ENCODE results near the gene HAUS8.
"Not testable (repeated sequence)": the region's sequence is repeated elsewhere in the genome, so short reads cannot be mapped to it uniquely, and the experiment has no call there.

The HAUS8 gene

DNA sequence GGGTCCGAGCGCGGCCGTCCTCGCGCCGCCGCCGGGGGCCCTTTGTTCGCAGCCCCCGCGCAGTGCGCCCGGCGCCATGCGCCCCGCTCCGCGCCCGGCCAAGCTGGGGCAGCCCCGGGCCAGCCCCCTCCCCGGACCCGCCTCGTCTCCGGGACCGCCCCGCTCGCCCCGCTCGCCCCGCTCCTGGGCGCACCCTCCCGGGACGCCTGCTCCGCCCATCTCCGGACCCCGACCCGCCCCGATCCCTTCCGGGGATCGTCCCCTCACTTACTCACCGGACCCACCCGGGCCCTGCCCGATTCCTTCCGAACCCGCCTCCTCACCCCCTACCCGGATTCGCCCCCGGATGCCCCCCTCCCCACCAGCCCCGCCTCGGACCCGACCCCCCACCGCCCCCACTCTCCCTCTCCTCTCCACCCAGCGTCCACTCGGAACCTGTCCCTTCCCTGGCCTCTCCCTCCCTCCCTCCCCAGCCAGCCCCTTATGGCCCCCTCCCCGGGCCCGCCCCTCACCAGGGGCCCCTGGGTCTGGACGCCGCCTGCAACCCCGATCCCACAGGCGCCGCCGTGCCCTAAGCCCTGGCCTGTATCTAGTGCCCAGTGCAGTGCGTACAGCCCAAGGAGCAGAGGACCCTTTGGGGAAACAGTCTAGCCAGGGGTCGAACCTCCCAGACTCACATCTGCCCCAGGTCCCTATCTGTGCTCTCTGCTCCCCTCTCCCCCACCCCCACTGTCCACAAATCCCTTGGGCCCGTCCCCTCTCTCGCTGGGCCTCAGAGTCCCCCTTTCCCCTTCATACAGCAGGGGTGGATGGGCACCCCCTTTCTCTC, 48.3 kb downstream of the HAUS8 start, which contains the start of gene CPAMD8:
Gene CPAMD8 (minus strand): TSS at position 105 of the 829 bp plus-strand sequence. CDS start 168 bp downstream, outside the sequence.
- DNase-seq: no peak

DNA sequence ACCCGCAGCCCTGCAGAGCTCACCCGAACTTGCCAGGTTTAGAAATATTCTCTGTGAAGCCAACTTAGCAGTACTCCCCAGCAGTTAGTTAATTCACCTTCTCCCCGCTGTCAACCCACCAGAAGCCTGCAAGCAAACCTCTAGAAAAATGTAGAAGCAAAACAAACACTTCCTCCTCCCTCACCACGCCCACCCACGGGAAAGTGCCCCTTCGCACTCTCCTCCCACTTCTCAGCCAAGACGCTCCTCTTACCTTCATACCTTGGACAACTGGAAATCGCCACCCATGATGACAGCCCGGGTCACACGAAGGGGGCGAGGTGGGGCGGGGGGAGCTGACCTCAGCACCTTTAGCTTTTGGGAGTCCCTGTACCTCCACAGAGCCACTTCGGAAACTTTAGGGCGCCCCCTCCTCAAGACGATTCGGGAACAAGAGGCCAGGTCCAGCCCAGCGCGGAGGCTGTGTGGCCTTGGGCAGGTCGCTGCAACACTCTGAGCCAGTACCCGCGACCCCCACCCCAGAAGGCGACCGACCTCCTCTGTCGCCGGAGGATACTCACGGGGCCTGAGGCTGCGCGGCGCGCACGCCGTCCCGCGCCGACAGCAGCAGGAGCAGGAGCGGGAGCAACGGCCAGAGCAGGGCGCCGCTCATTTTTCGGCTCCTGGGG, 49.1 kb downstream of the HAUS8 start:
- no peak for DNase-seq

DNA sequence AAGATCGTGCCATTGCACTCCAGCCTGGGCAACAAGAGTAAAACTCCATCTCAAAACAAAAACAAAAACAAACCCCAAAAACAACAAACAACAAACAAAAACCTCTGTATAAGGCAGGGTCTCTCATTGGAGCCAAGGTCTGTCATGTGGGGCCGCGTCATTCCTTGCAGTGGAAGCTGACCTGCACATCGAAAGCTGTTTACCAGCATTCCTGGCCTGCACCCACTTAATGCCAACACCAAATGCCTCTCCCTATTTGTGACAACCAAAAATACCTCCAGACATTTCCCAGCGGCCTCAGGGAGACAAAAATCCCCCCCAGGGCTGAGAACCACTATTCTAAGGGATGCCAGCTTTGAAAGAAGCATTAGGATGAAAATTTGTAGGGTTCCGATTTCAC, 49.9 kb downstream of the HAUS8 start:
- DNase-seq: no peak

DNA sequence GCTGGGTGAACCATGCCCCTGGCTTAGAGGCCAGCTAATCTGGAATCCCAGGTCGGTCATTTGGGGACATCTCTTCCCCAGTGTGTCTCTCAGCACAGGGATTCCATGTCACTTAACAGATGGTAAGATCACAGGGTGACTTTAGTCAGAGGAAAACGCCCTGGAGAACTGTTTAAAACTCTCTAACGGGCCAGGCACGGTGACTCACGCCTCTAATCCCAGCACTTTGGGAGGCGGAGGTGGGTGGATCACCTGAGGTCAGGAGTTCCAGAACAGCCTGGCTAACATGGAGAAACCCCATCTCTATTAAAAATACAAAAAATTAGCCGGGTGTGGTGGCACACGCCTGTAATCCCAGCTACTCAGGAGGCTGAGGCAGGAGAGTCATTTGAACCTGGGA, 50.3 kb downstream of the HAUS8 start:
- DNase-seq: not testable (repeated sequence)

DNA sequence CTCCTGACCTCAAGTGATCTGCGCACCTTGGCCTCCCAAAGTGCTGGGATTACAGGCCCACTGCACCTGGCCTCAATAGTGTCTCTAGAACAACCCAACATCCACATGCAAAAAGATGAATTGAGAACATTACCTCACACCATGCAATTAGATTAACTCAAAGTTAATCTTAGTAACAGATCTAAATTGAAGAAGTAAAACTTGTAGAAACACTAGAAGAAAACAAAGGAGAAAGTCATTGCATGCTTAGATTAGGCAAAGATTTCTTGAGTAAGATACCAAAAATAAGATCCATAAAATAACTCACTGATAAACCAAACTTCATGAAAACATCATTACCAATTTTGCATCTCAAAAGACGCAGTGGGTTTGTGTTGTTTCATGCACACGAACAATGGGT, 51.4 kb downstream of the HAUS8 start:
- DNase-seq: no peak

DNA sequence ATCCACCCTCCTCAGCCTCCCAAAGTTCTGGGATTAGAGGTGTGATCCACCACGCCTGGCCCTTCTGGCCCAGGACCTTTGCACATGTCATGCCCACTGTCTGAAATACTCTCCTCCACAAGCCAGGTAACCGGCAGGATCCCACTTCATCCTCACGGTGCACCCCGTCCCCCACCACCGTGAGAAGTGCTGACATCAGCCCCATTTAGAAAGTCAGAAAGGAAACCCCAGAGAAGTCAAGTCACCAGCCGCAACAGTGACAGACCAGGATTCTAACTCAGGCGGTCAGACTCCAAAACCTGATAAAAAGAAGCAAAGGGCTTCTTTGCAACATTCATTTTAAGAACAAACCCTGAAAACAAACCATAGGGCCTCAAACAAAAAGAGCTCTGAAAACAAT, 52.5 kb downstream of the HAUS8 start:
- DNase-seq: no peak

DNA sequence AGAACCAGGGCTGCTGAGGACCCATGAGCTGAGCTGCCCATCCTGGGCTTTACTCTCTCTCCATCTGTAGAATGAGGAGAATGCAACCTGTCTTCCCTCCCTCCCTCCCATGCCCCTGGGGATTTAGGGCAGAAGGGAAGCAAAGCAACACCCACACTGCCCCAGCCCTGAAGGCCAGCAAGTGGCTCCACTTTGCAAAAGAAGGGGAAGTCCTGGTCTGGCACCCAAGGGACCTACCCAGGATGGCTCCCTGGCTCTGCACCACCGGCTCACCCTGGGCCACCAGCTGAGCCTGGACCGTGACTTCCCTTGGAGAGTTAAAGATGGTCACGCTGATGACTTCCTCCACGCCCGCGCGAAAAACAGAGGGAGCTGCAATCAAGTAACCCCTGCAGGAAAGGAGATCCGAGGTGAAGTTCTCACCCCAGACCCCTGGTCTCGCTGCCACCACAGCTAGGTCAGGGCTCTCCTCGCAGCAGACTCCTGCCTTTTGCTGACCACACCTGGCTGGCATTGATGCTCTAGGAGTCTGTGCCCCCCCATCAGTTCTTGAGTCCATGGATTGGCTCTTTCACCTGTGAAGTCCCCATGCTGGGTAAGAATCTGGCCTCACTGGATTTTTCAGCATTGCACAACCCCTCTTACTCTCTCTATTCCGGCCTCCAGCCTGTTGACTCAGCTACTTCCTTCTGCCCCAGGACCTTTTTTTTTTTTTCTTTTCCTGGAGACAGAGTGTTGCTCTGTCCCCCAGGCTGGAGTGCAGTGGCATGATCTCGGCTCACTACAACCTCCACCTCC, 53.3 kb downstream of the HAUS8 start:
- no peak for DNase-seq

DNA sequence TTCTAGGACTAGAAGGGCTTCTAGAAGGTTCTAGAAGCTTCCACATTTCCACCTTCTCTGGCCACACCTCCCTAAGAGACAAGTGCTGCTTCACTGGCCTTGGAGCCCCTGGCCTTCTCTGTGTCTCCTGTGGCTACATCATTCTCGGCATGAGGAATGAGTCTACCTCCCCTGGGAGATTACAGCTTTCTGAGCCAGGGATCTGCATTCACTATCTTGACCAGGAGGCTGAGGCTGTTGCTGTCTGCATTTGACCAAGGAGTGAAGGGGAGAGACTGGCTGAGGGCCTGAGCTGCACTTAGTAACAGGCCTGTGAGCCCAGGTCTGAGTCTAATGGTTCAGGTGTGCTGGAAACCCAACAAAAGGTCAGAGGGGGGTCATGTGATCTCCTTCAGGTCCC, 53.9 kb downstream of the HAUS8 start:
- DNase-seq: no peak

DNA sequence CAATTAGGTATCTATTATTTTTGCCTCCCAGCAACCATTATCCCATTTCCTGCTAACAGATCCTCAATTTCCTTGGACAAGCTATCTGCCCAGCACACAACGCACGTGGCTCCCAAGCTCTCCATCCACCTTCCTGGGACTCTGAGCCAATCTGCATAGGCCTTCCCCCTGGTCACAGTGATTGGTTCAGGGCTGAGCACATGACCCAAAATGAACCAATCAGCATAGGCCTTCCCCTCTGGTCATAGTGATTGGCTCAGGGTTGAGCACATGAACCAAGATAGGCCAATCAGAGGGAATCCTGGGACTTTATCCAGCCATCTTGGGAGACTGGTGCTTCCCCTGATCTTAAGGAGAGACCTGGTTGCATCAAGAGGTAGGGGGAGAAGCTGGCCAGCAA, 54.4 kb downstream of the HAUS8 start:
- DNase-seq: no peak

DNA sequence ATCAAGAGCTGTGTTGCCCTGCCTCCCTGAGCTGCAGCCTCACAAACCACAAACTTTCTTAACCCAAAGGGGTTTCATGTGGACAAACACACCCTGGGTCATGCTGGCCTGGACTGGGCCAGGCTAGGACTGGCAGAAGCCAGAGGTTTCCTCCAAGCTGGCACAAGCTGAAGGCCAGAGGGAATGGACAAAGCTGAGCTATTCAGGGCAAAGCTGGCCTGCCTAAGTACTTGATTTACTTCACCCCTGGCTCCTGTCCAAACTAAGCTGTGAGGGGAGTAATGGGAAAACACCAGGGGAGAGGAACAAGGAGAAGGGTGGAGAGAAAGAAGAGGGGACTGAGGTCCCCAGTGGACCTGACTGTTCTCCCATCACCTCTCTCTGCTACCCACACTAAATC, 54.9 kb downstream of the HAUS8 start:
- no peak for DNase-seq

DNA sequence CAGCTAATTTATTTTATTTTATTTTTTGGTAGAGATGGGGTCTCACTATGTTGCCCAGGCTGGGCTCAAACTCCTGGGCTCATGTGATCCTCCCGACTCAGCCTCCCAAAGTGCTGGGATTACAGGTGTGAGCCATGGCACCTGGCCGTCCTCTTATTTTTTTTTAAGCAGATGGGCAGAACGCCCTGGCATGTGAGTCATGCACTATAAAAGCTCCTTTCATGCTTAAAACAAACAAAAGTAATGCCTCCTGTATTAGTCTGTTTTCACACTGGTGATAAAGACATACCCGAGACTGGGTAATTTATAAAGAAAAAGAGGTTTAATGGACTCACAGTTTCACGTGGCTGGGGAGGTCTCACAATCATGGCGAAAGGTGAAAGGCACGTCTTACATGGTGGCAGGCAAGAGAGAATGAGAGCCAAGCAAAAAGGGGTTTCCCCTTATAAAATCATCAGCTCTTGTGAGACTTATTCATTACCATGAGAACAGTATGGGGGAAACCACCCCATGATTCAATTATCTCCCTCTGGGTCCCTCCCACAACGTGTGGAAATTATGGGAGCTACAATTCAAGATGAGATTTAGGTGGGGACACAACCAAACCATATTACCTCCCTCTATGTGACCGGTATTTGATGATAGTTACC, 60.9 kb downstream of the HAUS8 start:
- not testable (repeated sequence) for DNase-seq

DNA sequence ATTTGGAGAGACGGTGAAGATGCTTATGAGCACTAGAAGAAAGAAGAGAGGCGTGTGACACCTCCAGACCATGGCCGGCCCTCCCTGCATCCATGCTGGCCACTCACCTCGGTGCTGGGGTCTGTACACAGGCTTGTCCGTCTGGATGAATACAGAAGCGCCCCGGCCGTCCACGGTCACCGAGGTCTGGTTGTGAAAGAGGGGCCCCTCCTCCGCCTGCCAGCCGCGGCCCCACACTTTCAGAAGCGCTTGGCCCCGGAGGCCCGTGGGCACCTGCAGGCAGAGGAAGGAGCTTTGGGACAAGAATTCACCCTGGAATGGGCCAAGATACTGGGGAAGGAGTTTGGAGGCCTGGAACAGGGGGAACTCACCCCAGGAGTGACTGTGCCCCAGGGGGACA, 63.8 kb downstream of the HAUS8 start:
- no peak for DNase-seq

DNA sequence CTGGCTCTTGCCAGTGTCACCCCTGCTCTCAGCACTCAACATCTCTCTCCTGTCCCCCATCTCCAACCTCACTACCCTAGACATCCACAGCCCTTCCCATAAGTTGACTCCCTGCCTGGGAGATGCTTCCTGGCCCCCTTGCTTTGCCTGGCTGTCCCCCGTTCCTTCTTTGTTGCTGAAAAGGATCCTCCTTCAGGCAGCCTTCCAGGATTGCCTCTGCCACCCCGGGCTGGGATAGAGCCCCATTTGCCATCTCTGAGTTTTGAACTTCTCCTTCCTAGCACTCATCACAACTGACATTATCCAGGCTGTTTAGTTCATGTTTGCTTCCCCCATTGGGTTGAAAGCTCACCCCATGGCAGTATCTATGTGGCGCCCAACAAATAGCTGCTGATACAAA, 68.7 kb downstream of the HAUS8 start:
- DNase-seq: no peak

DNA sequence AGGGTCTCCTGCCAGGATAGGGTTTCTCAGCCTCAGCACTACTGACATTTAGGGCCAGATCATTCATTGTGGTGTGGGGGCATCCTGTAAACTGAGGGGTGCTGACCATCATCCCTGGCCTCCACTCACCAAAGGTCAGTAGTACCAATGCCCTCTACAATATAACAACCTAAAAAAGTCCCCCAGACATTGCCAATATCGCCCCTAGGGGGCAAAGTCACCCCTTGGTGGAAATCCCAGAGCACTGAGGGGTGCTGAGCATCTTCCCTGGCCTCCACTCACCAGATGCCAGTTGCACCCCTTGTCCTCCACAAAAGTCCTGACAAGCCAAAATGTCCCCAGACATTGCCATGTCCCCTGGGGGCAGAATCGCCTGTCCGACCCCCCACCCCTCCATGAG, 70.3 kb downstream of the HAUS8 start:
- DNase-seq: no peak

DNA sequence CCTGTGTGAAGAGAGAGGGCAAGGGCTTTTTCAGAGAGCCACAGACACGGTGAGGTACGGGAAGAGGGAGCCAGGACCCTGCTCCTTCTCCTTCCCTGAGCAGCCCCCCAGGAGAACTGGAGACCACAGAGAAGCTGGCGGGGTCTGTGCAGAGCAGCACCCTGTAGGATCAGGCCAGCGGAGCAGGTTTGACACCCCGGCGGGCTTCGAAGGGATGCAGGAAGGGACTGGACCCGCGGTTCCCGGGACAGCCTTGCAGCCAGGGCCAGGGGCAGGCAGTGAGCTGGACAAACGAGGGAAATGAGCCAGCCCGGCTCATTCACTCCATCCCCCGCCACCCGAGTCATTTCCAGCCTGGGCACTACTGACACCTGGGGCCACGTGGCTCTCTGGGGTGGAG, 70.9 kb downstream of the HAUS8 start:
- DNase-seq: no peak

DNA sequence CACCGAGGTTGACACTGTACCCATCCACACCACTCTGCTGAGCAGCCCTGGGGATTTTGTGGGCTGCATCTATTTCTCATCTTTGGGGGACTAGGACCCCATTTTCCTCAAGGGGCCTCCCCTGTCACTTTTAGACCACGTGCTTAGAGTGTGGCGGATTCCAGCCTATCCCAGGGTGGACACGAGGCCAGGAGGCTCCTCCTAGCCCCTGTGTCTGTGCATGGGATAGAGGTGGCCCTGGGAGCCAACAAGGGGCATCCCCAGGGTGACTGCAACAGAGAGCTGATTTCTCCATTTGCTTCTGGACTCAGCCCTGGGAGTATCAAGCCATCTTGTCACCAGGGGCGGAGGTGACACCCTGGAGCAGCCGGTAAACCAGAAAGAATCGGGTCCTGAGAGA, 72.8 kb downstream of the HAUS8 start:
- DNase-seq: no peak

DNA sequence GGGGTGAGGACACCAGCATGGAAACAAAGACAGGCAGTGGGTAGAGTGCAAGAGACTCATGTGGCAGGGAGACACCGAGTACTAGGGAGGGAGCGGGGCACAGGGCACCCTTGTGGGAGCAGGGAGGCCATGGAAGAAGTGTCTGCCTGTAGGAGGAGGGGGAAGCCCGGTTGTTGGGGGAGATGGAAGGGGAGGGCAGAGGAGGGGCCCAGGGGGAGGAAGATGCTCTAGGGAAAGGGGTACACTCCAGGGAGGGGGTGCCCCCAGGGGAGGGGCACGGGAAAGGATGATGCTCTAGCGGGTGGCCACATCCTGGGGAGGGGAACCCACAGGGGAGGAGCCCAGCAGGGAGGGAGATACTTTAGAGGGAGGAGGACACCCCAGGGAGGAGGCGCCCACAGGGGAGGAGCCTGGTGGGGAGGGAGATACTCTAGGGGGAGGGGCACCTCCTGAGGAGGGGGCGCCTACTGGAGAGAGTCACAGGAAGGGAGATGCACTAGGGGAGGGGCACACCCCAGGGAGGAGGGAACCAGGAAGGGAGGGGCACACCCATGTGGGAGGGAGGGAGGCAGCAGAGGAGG, 73.6 kb downstream of the HAUS8 start:
- no peak for DNase-seq

Data from DMS79 (cell line).